ENCODE measurements around the gene RPS6KA2.

RPS6KA2 gene

DNA sequence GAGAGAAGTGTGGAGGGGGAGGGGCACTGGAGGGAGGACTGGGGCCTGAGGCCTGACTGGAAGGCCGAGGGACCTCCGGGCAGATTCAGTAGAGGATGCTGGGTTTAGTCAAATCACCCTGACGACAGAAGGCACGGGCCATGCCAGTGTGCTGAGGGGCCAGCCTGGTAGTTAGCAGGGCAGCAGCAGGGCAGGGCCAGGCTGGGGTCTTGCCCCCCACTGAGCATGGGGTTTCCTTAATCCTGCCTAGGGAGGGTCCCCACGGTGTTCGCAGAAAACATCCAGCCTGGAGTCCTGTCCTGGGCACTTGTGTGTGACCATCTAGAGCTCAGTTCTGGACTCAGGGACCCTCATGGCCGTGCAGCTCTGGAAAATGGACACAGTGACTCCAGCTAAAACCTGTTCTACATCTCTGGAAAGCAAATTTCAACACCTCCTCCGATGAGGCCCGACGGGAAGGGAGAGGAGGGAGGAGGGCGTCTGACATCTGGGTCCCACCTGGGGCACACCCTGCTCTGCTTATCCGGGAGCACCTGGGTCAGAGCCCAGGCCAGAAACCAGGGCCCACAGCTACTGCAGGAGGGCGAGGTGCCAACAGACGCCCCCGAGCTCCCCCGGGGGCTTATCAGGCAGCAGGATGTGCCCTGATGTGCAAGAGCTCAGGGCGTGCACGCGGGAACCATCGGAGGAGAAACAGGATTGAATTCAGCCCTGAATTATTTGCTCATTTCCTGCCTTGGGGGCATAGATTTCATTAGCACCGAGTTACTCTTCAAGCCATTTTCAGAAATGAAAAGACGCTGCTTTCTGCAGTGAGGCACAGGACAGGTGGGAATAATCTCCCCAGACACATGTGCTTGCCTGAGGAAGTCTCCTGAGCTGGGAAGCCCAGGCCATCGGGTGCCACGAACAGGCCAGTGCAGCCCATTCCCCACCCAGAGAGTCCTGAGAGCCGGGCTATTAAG, 166.3 kb downstream of the RPS6KA2 start:
- no peak overlapping the region for H3K4me3 ChIP-seq (replicated peaks; ENCODE audit: insufficient read depth, low read length)
- no peak overlapping the region for H3K27ac ChIP-seq (replicated peaks)
- DNase-seq (ENCODE audit: low read depth in 1 of 2, low spot score in 1 of 2): no peak
- TF ChIP-seq GABPA (IDR thresholded peaks at IDR 0.05; ENCODE audit: low read depth) (no peak), POLR2AphosphoS5 (IDR thresholded peaks at IDR 0.05; ENCODE audit: low read depth) (no peak), SPI1 (IDR thresholded peaks at IDR 0.05; ENCODE audit: borderline replicate concordance, low read depth) (no peak)
- TF ChIP-seq, protein P1, sequence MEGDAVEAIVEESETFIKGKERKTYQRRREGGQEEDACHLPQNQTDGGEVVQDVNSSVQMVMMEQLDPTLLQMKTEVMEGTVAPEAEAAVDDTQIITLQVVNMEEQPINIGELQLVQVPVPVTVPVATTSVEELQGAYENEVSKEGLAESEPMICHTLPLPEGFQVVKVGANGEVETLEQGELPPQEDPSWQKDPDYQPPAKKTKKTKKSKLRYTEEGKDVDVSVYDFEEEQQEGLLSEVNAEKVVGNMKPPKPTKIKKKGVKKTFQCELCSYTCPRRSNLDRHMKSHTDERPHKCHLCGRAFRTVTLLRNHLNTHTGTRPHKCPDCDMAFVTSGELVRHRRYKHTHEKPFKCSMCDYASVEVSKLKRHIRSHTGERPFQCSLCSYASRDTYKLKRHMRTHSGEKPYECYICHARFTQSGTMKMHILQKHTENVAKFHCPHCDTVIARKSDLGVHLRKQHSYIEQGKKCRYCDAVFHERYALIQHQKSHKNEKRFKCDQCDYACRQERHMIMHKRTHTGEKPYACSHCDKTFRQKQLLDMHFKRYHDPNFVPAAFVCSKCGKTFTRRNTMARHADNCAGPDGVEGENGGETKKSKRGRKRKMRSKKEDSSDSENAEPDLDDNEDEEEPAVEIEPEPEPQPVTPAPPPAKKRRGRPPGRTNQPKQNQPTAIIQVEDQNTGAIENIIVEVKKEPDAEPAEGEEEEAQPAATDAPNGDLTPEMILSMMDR (IDR thresholded peaks at IDR 0.05; ENCODE audit: insufficient read depth, low read length): no peak
- TF ChIP-seq, protein P2, sequence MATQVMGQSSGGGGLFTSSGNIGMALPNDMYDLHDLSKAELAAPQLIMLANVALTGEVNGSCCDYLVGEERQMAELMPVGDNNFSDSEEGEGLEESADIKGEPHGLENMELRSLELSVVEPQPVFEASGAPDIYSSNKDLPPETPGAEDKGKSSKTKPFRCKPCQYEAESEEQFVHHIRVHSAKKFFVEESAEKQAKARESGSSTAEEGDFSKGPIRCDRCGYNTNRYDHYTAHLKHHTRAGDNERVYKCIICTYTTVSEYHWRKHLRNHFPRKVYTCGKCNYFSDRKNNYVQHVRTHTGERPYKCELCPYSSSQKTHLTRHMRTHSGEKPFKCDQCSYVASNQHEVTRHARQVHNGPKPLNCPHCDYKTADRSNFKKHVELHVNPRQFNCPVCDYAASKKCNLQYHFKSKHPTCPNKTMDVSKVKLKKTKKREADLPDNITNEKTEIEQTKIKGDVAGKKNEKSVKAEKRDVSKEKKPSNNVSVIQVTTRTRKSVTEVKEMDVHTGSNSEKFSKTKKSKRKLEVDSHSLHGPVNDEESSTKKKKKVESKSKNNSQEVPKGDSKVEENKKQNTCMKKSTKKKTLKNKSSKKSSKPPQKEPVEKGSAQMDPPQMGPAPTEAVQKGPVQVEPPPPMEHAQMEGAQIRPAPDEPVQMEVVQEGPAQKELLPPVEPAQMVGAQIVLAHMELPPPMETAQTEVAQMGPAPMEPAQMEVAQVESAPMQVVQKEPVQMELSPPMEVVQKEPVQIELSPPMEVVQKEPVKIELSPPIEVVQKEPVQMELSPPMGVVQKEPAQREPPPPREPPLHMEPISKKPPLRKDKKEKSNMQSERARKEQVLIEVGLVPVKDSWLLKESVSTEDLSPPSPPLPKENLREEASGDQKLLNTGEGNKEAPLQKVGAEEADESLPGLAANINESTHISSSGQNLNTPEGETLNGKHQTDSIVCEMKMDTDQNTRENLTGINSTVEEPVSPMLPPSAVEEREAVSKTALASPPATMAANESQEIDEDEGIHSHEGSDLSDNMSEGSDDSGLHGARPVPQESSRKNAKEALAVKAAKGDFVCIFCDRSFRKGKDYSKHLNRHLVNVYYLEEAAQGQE (IDR thresholded peaks at IDR 0.05; ENCODE audit: insufficient replicate concordance, low read depth): no peak
- no peaks in the 10 kb centered on the region for H3K27me3 ChIP-seq (ENCODE audit: insufficient read depth, poor library complexity, severe bottlenecking)

DNA sequence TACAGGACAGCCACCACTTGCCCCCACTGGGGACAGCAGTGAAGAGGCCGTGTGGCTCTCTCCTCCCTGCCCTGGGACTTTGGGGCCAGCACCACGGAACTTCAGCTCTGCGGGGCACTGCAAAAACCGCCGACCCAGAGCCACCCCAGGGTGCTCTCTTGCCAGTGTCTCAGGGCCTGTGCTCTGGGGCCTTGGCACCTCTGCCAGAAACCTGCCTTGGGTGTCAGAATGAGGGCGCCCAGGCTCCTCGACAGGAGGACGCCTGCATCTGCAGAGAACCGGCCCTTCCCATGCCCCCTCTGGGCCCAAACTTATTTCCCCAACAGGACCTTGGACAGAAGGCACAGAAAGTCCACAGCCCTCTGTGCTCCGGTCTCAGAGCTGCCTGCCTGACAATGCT, 167.1 kb downstream of the RPS6KA2 start:
- TF ChIP-seq, protein P2 (IDR thresholded peaks at IDR 0.05; ENCODE audit: insufficient replicate concordance, low read depth): no peak
- TF ChIP-seq SPI1 (IDR thresholded peaks at IDR 0.05; ENCODE audit: borderline replicate concordance, low read depth) (no peak), GABPA (IDR thresholded peaks at IDR 0.05; ENCODE audit: low read depth) (no peak), POLR2AphosphoS5 (IDR thresholded peaks at IDR 0.05; ENCODE audit: low read depth) (no peak)
- TF ChIP-seq, protein P1 (IDR thresholded peaks at IDR 0.05; ENCODE audit: insufficient read depth, low read length): no peak
- no peaks in the 10 kb centered on the region for H3K27me3 ChIP-seq (ENCODE audit: insufficient read depth, poor library complexity, severe bottlenecking)
- no peak overlapping the region for H3K4me3 ChIP-seq (replicated peaks; ENCODE audit: insufficient read depth, low read length)

DNA sequence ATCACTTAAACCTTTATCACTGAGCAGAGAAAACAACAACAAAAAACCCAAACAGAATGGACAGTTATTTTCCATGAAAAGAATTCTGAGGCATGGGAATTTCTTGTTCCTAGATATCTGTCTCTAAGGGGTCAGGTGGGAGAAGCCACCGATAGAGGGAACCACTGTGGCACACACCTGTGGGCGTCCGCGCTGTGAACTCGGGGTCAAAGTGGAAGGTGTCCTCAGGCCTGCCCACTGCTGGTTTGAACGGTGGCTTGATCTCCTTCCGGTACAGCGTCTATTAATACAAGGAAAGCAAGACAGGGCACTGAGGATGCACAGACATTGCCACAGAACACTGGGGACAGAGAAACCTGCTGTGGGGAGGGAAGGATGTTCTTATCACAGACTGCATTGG, 167.8 kb downstream of the RPS6KA2 start:
- no peak overlapping the region for H3K4me3 ChIP-seq (replicated peaks; ENCODE audit: insufficient read depth, low read length)
- DNase-seq (ENCODE audit: low read depth in 1 of 2, low spot score in 1 of 2): no peak
- no peaks in the 10 kb centered on the region for H3K27me3 ChIP-seq (ENCODE audit: insufficient read depth, poor library complexity, severe bottlenecking)
- H3K27ac ChIP-seq (replicated peaks): no peak overlapping the region
- TF ChIP-seq GABPA (IDR thresholded peaks at IDR 0.05; ENCODE audit: low read depth) (no peak), POLR2AphosphoS5 (IDR thresholded peaks at IDR 0.05; ENCODE audit: low read depth) (no peak), SPI1 (IDR thresholded peaks at IDR 0.05; ENCODE audit: borderline replicate concordance, low read depth) (no peak)
- TF ChIP-seq, protein P2 (IDR thresholded peaks at IDR 0.05; ENCODE audit: insufficient replicate concordance, low read depth): no peak
- TF ChIP-seq, protein P1 (IDR thresholded peaks at IDR 0.05; ENCODE audit: insufficient read depth, low read length): no peak

More for the DNA sequence above, 167.1 kb downstream of the RPS6KA2 start:
- H3K27ac ChIP-seq (replicated peaks): no peak overlapping the region
- DNase-seq (ENCODE audit: low read depth in 1 of 2, low spot score in 1 of 2): no peak

Measured in HL-60 (cell line).